HG03565 (cell line): ENCODE data around the gene CYP8B1.

Experiments used
- ATAC-seq: cut with Tn5 transposase; IDR thresholded peaks from one replicate; pipeline ENCODE4 v1.9.1; 2021; ENCODE audit warnings: mild to moderate bottlenecking, moderate library complexity; ENCODE audit not compliant: unreplicated experiment

The CYP8B1 gene

DNA sequence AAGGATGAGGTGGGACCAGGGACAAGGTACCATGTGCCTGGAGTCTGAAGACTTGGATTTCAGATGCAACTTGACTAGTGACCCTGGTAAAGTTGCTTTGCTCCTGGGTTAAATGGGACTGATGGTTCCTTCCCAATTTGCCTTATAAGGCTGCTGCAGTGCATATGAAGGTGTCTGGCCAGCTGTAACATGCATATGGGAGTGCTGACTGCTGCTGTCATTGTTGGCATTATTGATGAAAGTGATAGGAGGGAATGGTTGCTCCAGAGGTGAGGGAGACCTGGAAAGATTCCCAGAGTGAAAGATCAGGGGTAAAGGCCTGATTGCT is 20.5 kb downstream of the CYP8B1 start:
- ATAC-seq = no peak

DNA sequence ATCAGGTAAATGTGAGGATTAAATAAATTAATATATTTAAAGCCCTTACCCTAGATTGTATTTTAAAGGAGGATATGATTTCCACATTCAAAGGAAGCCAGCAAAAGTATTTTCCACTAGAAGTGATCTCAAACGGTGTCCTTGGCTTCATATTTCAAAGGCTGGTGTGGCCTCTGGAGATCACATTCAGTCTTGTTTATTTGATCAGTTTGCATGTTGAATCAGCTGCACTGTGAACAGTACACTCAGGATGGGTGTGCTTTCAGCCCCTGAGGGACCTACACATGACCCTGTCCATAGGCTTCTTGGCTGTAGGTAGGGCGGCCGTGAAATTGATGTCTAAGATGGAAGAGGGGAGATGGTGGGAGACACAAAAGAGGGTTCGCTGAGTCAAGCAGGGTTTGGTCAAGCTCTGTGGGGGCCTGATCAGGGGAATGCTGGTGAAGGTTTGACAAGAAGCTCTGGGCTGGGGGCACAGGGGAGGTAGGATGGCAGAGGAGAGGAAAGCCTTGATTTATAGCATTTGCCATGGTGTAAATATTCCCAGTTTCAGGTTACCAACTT is 21.9 kb downstream of the CYP8B1 start:
- no peak for ATAC-seq

DNA sequence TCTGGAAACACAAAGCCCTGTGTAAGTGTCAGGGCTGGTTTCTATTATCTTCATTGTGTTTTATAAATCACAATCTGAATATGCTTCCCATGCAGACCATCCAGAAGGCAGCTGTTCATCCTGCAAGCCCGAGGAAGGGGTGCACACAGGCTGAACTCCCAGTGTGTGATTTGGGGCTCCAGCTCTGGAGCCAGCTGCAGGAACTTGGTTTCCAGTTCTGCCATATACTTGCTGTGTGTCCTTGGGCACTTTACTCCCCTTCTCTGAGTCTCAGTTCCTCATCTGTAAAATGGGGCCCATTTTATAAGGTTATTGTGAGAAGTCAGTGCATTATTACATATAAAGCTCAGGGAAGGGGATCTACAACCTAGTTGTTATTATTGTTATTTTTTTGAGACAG is 22.6 kb downstream of the CYP8B1 start:
- no peak for ATAC-seq

DNA sequence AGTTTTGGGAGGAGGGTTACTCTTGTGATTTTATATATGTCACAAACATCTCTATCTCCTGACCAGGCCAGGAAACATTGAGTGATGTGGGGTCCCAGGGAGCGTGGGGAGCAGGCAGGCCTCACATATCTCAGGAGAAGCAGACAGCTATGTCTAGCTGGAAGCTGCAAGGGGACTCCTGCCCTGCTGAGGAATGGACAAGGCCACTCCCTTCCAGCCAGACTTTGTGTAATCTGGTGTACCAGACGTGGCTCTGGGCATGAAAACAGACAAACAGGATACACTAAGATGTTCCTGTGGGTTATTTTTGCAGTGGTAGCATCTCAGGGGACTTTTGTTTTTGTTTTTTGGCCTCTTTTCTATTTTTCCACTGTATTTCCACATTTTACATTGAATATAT is 23.2 kb downstream of the CYP8B1 start:
- ATAC-seq = no peak

DNA sequence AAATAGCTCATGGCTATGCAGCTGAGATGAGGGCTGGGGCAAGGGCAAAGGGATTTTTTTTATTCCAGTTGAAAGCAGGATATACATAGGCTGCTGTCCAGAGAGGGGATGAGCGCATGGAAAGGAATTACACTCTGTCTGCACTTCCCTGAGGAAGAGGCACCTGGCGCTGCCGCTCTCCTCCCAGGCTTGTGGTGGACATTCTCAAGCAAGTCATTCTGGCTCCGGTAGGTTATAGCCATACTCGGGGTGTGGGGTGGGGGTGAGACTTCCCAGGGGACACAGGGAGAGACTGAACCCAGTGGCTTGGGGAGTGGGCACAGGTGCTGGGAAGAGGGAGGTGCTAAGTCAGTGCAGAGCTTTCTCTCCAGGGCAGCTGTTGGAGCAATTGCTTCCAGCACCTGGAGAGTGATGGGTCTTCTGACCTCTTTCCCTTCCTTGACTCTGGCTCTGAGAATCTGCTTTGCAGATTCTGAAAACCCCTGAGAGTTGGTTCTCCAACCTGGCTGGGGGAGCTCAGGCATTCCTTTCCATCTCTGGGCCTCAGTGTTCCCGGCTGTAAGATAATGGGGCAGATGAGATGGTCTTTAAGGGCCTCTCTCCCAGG is 24.3 kb downstream of the CYP8B1 start:
- ATAC-seq = no peak

DNA sequence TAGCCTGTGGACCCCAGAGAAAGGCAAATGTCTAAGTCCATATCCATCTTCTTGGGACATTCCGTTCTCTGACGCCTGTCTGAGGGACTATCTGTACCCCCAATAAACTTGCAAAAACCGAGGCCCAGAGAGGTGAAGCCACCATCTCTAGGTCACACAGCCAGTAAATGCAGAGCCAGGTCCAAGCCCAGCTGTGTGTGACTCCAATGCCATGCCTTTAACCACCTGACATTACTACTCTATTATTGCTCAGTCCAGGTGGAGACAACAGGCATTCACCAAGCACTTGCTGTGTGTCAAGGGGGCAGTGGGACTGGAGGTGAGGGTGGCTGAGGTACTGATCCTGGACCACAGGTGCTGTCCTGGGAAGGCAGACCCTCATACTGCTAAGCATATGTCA is 25.4 kb downstream of the CYP8B1 start:
- no peak for ATAC-seq

DNA sequence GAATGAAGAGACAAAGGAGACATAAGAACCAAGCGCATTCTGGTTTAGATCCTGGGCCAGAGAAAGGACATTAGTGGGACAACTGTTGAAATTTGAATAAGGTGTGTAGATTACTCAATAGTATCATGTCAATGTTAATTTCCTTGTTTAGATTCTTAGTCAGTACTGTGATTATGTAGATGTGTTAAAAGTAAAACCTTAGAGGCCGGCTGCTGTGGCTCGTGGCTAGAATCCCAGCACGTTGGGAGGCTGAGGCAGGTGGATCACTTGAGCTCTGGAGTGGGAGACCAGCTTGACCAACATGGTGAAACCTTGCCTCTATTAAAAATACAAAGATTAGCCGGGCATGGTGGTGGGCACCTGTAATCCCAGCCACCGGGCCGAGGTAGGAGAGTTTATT is 26.7 kb downstream of the CYP8B1 start:
- ATAC-seq = no peak

DNA sequence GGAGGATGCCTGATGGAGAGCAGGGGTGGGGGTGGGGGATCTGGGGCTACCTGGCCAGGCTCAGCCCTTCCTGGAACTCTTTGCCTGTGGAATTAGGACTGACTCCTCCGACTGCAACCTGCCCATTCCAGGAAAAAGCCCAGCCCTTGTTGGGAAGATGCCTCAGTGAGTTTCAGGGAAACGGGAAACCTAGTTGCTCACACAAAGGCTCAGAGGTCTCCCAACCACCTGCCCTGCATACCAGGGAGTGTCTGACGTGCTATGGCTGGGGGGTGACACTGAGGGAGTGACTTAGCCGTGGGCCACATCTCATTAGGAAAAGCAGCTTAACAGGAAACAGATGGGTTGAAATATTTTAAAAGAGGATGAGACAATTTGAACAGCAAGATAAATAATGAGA is 27.9 kb downstream of the CYP8B1 start:
- ATAC-seq = no peak

DNA sequence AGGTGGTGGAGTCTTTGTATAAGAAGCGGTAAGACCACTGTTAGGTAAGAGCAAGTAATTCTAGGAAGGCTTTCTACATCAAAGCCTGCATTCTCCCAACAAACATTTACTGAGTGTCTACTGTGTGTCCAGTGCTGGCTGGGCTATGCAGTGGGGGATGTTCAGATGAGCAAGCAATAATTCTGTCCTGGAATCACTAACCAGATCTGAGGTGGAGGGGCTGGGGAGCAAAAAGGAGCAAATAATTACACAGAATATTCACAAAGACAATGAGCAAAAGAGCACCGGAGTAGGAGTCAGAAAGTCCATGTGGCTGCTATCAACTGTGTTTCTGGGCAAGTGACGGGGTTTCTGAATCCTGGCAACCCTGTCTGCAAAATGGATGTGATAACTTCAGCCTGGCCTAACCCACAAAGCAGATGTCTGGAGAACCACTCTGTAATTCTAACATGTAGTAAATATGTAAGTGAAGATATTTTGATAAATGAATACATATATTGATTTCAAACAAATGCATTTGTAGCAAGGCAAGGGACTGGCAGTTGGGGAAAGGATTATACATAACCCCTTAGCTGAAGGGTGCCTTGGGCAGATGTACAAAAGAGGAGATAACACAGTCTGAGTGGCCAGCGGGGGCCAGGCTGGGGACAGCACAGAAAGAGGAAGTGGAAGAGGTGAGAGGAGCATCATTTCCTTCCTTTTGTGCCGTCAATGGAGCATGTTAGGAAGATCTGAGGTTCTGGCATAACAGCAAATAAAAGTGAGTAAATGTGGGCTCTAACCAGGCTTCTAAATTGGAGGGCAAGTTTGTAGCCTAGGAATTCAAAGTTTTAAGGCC is 28.8 kb downstream of the CYP8B1 start:
- peak; percentile 71 for ATAC-seq

DNA sequence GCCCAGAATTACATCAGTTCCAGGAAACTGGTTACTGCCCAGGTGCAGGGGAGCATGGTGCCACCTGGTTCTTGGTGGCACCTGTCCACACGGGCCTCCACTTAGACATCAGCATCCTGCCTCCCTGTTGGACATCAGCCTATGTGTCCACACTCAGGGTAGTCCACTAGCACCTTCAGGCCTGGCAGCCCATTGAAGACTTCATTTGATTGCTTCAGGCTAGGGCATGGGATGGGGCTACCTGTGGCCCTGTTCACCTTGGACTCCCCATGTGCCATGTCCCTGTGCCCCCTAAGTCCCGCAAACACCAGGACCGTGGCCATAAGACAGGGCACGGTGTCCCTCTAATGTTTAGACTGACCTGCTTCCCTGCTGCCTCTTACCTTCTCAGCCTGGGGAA is 30.9 kb downstream of the CYP8B1 start:
- no peak for ATAC-seq

DNA sequence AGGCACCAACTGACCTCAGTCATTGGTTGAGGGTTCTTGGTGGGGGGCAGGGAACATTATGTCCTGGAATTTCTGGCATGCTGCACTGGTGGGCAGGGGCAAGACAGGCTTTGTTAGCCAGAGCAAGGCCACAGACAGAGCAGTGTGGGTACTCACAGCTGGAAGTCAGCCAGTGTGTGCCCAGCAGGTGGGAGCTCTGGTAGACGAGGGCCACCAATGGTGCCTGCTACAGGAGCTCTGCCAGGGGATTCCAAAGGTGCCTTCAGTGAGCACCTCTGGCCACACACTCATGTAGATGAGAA is 31.3 kb downstream of the CYP8B1 start:
- ATAC-seq = no peak

DNA sequence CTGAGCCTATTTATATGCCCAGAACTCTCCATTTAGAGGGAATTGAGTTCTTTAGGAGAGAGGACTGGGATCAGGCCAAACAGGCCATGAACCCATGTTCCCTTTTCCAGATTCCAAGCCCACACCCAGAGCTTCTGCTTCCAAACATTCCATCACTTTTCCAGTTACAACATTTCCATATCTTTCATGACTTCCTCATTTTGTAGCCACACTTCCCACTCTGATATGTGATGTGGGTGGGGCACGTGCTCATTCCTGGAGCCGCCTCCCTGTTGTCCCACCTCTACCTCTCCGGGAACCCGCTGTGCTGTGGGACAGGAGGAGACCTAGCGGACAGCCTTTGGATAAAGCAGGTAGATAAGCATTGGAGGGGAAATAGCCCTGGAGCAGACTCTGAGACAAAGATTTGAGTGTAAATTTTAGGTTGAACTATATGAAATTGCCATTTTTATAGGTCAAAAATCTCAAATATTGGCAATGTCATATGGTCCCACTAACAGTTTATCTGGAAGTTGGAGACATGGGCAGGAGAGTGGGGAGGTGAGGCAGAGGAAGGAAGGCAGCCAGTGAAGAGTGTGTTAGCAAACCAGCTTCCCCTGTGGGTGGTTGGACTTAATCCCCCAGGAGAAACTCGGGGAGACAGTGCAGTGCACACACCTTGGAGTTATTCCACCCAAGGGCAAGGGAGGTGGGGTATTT is 31.8 kb downstream of the CYP8B1 start:
- ATAC-seq = no peak

DNA sequence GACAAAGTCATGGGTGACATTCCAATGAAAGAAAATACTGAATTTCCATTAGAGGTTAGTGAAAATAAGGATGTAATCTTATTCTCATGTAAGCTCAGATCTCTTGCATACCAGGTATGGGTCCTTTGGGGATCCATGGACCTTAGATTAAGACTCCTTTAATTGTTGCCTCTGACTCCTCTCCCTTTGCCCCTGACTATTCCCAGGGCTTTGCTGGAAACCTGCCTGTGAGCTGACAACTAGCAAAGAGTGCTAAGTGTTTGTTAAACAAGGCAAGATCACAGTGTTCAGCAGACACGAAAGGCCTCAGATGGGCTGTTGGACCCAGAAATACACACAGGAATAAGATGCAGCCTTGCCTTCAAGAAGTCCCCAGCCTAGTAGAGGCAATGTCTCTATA is 34.3 kb downstream of the CYP8B1 start:
- ATAC-seq = no peak

DNA sequence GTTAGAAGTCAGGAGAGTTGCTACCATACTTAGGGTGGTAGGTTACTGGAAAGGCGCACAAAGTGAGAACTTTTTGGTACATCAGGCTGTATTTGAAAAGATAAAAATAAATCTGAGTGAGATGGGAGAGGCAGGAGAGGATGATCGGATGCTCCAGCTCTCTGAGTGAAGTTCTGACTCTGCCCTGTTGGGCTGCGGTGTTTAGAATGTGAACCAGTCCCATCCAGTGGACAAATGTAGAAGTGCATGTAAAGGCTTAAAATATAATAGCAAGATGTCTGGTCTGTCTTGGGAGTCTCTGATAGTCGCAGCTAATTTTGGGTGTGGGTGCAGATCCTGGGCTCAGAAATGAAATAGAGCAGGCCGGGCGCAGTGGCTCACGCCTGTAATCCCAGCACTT is 36.1 kb downstream of the CYP8B1 start:
- peak; percentile 92 for ATAC-seq

DNA sequence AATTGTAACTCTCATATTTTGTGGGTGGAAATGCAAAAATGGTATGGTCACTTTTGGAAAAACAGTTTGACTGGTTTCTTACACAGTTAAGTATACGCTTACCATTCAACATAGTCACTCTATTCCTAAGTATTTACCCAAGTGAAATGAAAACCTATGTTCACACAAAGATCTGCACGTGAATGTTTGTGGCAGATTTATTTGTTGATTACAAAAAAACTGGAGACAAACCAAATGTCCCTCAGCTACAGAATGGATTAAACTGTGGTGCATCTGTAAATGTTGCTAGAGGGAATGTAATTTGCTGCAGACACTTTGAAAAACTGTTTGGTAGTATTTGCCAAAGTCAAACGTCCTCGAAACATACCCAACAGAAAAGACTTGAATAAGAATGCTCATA is 37.1 kb downstream of the CYP8B1 start:
- no peak for ATAC-seq

DNA sequence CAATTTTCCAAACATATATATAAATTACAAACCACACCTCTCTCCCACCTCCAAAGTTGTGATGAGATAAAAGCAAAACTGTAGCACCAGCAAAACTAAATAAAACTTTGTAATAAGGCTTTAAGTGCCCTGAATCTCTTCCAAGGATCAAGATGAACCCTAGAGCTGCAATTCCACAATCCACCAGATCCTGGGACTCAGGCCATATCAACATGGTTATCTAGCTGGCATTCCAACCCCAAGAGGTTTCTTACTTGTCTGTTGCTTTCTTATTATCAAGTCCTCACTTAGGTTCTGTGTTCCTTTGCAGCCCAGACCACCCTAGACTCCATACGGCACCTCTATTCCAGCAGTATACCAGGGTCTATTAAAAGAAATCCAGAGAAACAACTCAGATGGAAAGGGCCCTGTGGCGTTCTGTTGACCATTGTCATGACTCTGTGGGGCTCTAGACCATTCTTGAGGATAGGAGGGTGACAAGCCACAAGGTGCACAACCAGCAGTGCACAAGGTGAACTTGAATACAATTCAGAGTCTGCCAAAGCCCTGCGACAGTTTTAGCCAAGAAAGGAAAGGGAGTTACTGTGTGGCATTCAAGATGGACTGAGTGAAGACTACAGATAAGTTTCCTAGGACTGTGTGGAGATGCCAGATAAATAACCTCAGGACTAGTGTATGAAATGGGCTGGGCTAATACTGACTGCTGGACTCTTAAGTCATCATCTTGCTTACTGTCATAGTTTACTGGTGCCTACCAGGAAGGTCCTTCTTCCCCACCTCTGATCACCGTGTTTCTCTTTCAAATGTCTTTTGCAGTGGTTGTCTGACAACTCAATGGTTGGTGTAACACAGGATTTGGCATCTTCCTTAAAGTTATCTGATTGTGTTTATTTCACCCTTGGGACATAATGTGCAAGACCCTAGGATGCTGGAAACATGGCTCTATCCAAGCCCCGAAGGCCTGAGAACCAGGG is 39.2 kb downstream of the CYP8B1 start:
- no peak for ATAC-seq

DNA sequence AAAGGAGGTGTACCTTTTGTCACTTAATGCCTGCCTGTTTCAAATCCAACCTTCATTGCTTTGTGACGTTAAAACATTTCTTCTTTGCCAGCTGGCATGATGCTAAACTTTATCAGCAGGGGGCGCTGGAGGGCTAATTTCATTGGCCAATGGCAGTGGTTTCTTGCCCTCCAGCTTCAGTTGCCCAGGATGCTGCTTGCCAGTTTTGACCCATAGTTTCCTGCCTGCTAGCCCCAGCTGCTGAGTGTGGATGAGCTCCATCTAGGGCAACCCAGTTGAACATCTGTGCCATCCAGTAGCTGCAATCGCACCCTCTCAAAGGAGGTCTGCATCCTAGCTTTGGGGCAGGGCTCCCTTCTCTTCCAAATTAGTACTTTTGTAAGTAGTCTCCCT is 44.4 kb downstream of the CYP8B1 start:
- ATAC-seq = peak; percentile 59

DNA sequence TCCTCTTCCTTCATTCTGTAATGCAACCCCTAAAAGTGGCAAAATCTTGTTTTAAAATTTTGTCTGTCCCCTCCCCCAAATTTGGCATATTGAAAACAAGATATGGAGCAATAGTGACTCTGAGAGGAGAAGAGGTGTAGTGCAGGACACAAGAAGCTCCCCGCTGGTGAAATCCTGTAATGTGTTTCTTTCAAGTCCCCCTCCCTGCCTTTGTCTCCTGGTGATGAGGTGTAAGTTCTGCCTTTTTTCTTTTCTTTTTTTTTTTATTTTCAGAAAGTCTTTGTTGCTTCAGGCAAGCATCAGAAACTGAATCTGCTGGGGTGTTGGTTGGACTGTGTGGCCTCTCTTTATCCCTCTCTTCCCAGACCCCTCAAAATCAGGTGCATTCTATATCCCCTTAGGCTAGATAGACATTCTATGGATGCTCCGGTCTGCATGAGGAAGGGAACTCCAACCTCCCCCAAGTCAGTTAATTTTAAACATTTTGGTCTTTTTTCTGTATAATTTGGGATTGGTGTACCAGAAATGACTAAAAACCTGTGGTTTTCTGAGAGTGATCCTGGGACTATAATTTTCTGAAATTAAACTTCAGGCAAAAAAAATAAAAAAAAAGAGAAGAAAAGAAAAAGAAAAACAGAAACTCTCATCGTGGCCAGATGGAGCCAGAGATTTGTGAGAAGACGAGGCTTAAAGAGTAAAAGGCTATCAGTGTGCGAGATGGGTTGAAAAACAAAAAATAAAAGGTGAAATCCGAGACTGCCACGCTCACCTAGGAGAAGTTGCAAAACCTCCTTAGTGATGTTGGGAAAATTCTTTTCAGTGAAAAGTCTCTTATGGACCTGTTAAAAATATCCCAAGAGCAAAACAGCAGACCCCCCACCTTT is 45.0 kb downstream of the CYP8B1 start:
- ATAC-seq = no peak

DNA sequence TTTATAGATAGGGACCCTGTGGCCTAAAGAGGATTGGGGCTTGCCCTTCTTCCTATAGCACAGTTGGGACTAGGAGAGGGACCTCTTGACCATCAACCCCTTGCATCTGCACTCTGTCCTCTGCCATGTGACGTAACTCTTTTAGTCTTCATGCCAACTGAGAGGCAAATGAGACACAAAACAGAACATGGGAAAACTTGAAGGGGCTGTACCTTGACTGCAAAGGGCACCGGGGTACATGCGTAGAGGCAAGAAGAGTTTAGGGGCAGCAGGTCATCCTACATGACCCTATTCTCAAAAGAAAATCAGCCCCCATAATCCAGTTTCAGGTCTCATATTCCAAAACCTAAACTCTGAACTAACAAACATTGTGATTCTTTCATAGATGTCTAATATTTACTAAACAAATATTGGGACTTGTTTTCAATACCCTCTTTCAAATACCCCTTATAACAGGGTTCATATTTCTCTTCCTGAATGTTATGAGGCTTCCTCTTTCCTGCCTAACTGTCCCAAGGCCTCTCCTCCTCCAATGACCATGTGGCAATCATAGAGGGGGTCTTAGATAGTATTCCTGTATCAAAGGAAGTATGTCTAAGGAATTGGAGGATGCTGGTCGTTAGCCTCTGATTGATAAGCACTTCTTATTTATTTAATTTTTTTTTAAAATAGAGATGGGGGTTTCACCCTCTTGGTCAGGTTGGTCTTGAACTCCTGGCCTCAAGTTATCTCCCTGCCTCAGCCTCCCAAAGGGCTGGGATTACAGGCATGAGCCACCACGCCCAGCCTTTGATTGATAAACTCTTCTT is 45.8 kb downstream of the CYP8B1 start:
- no peak for ATAC-seq
